Thyroid gland (tissue), 4 donors: ENCODE data around the gene SLC35G3.

ENCODE experiments used
- POLR2A ChIP-seq, 2 donors: fragments of 450-650 bp; IDR thresholded peaks; one replicate each; pipeline ENCODE4 v1.6.1; 2017; ENCODE audit warnings: antibody characterized with exemption in 2 of 2, mild to moderate bottlenecking in 2 of 2, moderate library complexity in 1 of 2
- TF ChIP-seq, protein P1 (sequence below), 6 experiments: fragments of 200-600 bp in 3 of 6; fragments of 450-650 bp in 3 of 6; sonication (generic) in 3 of 6; IDR thresholded peaks; one replicate each; pipeline ENCODE4 v1.5.1; 2016 to 2019; ENCODE audit warnings: antibody characterized with exemption in 6 of 6, mild to moderate bottlenecking in 2 of 6, inconsistent platforms in 1 of 6, moderate library complexity in 1 of 6

DNA sequence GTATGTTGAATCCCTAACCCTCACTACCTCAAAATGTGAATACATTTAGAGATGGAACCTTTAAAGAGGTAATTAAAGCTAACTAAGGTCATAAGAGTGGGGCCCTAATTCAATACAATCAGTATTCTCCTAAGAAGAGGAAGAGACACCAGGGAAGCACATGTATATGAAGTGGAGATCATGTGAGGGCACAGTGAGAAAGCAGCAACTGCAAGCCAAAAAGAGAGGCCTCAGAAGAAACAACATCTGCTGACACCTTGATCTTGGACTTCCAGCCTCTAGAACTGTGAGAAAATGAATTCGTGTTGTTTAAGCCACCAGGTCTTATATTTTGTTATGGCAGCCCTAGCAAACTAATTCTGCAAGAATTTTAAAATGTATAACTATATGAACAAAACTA lies 35.4 kb upstream of the SLC35G3 start:
- TF ChIP-seq, protein P1, sequence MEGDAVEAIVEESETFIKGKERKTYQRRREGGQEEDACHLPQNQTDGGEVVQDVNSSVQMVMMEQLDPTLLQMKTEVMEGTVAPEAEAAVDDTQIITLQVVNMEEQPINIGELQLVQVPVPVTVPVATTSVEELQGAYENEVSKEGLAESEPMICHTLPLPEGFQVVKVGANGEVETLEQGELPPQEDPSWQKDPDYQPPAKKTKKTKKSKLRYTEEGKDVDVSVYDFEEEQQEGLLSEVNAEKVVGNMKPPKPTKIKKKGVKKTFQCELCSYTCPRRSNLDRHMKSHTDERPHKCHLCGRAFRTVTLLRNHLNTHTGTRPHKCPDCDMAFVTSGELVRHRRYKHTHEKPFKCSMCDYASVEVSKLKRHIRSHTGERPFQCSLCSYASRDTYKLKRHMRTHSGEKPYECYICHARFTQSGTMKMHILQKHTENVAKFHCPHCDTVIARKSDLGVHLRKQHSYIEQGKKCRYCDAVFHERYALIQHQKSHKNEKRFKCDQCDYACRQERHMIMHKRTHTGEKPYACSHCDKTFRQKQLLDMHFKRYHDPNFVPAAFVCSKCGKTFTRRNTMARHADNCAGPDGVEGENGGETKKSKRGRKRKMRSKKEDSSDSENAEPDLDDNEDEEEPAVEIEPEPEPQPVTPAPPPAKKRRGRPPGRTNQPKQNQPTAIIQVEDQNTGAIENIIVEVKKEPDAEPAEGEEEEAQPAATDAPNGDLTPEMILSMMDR (IDR thresholded peaks at IDR 0.05) = no peak
- no peak for TF ChIP-seq POLR2A (IDR thresholded peaks at IDR 0.05)
